ENCODE measurements around the gene SLMAP. TPM values are rescaled to one million over a fixed set of nuclear protein-coding genes. Genes with fewer than 3 reads are reported as not detected.
A peak's percentile ranks its signal among the peaks of the same experiment; 100 is the strongest.

The SLMAP gene
- total and polyA plus RNA-seq, 2 of the 4 experiments (the other 2 are of a cell fraction), result 15.5 to 26.5 TPM

DNA sequence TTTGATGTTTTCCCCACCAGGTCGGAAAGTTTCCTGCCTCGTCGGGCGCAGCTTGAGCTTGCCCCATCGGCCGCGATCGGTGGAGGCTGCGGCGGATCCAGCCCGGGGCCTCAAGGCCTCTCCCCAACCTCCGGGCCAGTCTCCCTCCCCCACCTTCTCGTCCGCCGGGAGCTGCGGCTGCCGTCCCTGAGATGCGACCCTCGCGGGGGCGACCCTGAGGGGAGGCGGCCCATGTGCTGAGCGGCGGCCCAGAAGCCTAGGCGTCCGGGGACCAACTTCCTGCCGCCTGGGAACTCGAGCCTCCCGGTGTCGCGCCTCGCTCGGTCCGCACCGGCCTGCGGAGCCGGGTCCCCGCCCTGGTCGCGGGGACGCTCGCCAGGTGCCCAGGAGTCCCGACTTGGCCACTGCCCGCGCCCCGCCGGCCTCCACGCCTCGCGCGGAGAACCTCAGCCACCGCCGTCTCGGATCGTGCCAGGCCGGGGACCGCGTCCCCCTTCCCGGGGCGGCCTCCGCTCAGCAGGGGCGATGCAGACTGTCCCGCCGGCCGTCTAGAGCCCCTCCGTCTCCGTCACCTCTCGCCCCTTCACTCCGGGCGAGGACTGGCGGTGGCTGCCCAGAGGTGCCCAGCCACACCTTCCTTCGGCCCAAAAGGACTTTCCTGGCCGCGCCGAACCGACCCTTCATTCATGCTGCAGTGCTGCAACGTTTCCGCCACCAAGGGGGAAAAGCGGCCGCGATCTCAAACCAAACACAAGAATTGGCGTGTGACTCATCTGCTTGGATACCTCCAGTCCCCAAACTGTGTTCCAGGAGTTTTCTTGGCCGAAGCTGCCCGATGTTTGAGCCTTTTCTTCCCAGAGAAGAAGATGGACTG, 656 bp downstream of the SLMAP start:
- peak; percentile 74 for DNase-seq
- TSS peak; percentile 72 for BruUV-seq (replicated peaks)
- peak overlapping the region; percentile 7; the same call in 1 of the 2 replicates for H2AK5ac ChIP-seq (ENCODE audit: low read depth, low read length)

More for the DNA sequence above, 656 bp downstream of the SLMAP start:
- no peak overlapping the region; the same call in 1 of the 2 replicates for H4K91ac ChIP-seq (ENCODE audit: insufficient read depth, low read depth, low read length)
- 1% methylated on average over 31 of the region's 84 CpGs; no CpG with 5 or more reads in 1 of the 2 experiments for WGBS, 2 experiments (ENCODE audit: extremely low coverage in 2 of 2, insufficient read length in 1 of 2)
- H2BK20ac ChIP-seq (ENCODE audit: low read depth, low read length), result no peak overlapping the region
- ChIA-PET CTCF (interaction anchor here (0.9 kb wide), 1 partner anchor 96 kb away, joined by 4 read pairs; no protein-coding TSS in a partner anchor), POLR2A (ENCODE audit: unreplicated experiment) (no interaction called here)
- peak overlapping the region; percentile 24; the same call in 1 of the 2 replicates for H3K56ac ChIP-seq (ENCODE audit: extremely low read depth, insufficient read depth, low read length)
- H3K4me1 ChIP-seq (ENCODE audit: control insufficient read depth, insufficient read depth, low read length), result peaks cover 4% of the 10 kb centered on the region
- H3K18ac ChIP-seq (ENCODE audit: low read depth, low read length), result no peak overlapping the region; the same call in 1 of the 2 replicates
- peak overlapping the region; percentile 42 for H3K23ac ChIP-seq (ENCODE audit: low read depth, low read length)
- dilution Hi-C loops (cut with HindIII; ENCODE audit: low sequenced_read_pairs, unreplicated experiment) (no loop called here), in situ Hi-C loops (cut with MboI; ENCODE audit: low sequenced_read_pairs) (no loop called here), intact Hi-C loops (cut with micrococcal nuclease) (loop anchor here (2.0 to 5.0 kb wide), 4 partner anchors 46 to 160 kb away; partner anchors contain the start of gene ARF4)
- peaks cover 6% of the 10 kb centered on the region; the same call in 1 of the 2 replicates for H3K36me3 ChIP-seq (ENCODE audit: control insufficient read depth, insufficient read depth, low read length)
- H3K4me3 ChIP-seq (ENCODE audit: insufficient read depth, low read depth, low read length), result peak overlapping the region; percentile 84
- peak overlapping the region; percentile 24; the same call in 1 of the 2 replicates for H4K5ac ChIP-seq (ENCODE audit: low read depth, low read length)
- peak overlapping the region; percentile 57 for H2BK5ac ChIP-seq (ENCODE audit: low read depth, low read length, poor library complexity, severe bottlenecking)
- H3K4ac ChIP-seq (ENCODE audit: low read depth, low read length), result peak overlapping the region; percentile 81
- peak overlapping the region; percentile 91 for H2AK9ac ChIP-seq (replicated peaks; ENCODE audit: low read depth, low read length, poor library complexity)
- H2BK15ac ChIP-seq (ENCODE audit: low read depth, low read length), result no peak overlapping the region
- peak overlapping the region; percentile 88 for H3K27ac ChIP-seq (ENCODE audit: insufficient read depth, low read length)
- peaks cover 39% of the 10 kb centered on the region for H4K20me1 ChIP-seq (ENCODE audit: insufficient read depth, low read length)
- 0 out of 2 replicates have a peak overlapping the region, but pooled peaks have one; percentile 10 for H3K14ac ChIP-seq (replicated peaks; ENCODE audit: low read depth, low read length)
- H3K9me3 ChIP-seq (ENCODE audit: control insufficient read depth, insufficient read depth, low read length), result no peaks in the 10 kb centered on the region
- peak overlapping the region; percentile 40 to 75; a peak in 2 of 4 replicates for H4K8ac ChIP-seq (ENCODE audit: low read depth in 2 of 2, low read length in 2 of 2)
- H2AFZ ChIP-seq (replicated peaks; ENCODE audit: low read length, poor library complexity), result peak overlapping the region; percentile 90
- H3K4me2 ChIP-seq (ENCODE audit: low read depth, low read length), result peak overlapping the region; percentile 95
- peak overlapping the region; percentile 77 for H3K9ac ChIP-seq (ENCODE audit: low read depth, low read length)
- peaks cover 3 to 41% of the 10 kb centered on the region in 2 experiments for H3K79me1 ChIP-seq (ENCODE audit: low read depth in 1 of 2, low read length in 2 of 2)
- ATAC-seq (ENCODE audit: low read depth), result peak; percentile 44
- TF ChIP-seq RAD21 (IDR thresholded peaks at IDR 0.05; ENCODE audit: low read length) (peak; percentile 4; the same call in 1 of the 2 replicates), FOS (IDR thresholded peaks at IDR 0.05; ENCODE audit: low read depth, low read length) (0 out of 2 replicates have a peak, but pooled peaks have one; percentile 14), SMC3 (IDR thresholded peaks at IDR 0.05; ENCODE audit: low read depth, low read length) (no peak)
- H3K27me3 ChIP-seq (ENCODE audit: control insufficient read depth, insufficient read depth, low read length), result no peaks in the 10 kb centered on the region
- no peak overlapping the region for H2BK120ac ChIP-seq (ENCODE audit: low read depth, low read length)
- H3K9me1 ChIP-seq (ENCODE audit: insufficient read depth, low read length), result peaks cover 4% of the 10 kb centered on the region; the same call in 1 of the 2 replicates
